Measurements from ENCODE around the gene CDH24.

GRCh38 chr14:23006544-23007419 lies 50.5 kb downstream of the CDH24 start:
- TF ChIP-seq CTCF (IDR thresholded peaks at IDR 0.05) (no peak), EZH2 (IDR thresholded peaks at IDR 0.05; ENCODE audit: borderline replicate concordance, insufficient read depth, low read depth, low read length, poor library complexity, severe bottlenecking) (no peak)

Measured in B cell (primary cell).